K562 (cell line): ENCODE measurements around the gene PALMD. TPM values are rescaled to one million over a fixed set of nuclear protein-coding genes. Genes with fewer than 3 reads are reported as not detected.

Experiments
- ATAC-seq: fragments of 200-7000 bp; cut with Tn5 transposase; 3 replicates; pipeline ENCODE4 v1.9.1; 2020; ENCODE audit warnings: moderate library complexity
- BruUV-seq: library from RNA; stranded (reverse); fragments of 400-500 nt; replicated peaks from 2 replicates; lab custom pipeline; 2021; lab: Mats Ljungman, UMichigan
- CTCF ChIA-PET: fragments of 300-600 bp; formaldehyde crosslinking; extraction: SDS; loops from one replicate; lab custom pipeline; 2021; ENCODE audit warnings: low intra/inter-chr PET ratio; lab: Yijun Ruan, JAX
- POLR2A ChIA-PET: fragments of 300-600, 350-650 bp; sonication (Branson Sonifier 250); formaldehyde crosslinking; extraction: SDS; loops from one replicate; lab custom pipeline; 2021; ENCODE audit warnings: antibody characterized with exemption, inconsistent platforms; lab: Yijun Ruan, JAX
- DNase-seq, 4 experiments: peaks; one replicate each; pipeline versions ENCODE4 v3.0.0 to v3.0.0-alpha.2; 2011 to 2018; ENCODE audit warnings: low spot score in 3 of 4, mixed read lengths in 3 of 4; ENCODE audit errors: extremely low read depth in 1 of 4
- FAIRE-seq: peaks from 2 replicates; lab custom pipeline; 2011; peaks lifted over from hg19 to GRCh38; lab: Jason Lieb, UNC
- H2AFZ ChIP-seq: 2 replicates; pipeline ENCODE4 v1.6.0; 2011; ENCODE audit warnings: low read depth, low read length, control low read depth, inconsistent platforms
- H3K27ac ChIP-seq: fragments of 200-600 bp; 3 replicates; pipeline ENCODE4 v1.8.0; 2011; ENCODE audit warnings: low read depth, mild to moderate bottlenecking, control low read depth, inconsistent platforms, low read length, moderate library complexity, mixed read lengths; ENCODE audit errors: extremely low read depth
- H3K27me3 ChIP-seq, 2 experiments: fragments of 300-600 bp in 1 of 2; 2 replicates in 1 of 2; 3 replicates in 1 of 2; pipeline versions ENCODE4 v1.6.0 to v1.8.0; 2011; ENCODE audit warnings: inconsistent platforms in 2 of 2, low read length in 2 of 2, mild to moderate bottlenecking in 1 of 2, mixed read lengths in 1 of 2, moderate library complexity in 1 of 2; ENCODE audit not compliant: control insufficient read depth in 2 of 2, insufficient read depth in 2 of 2
- H3K36me3 ChIP-seq: fragments of 300-600 bp; 3 replicates; pipeline ENCODE4 v1.8.0; 2011; ENCODE audit warnings: mild to moderate bottlenecking, low read length, inconsistent platforms; ENCODE audit not compliant: control insufficient read depth, insufficient read depth
- H3K4me1 ChIP-seq, 2 experiments: fragments of 200-600 bp in 1 of 2; replicated peaks in 1 of 2; 2 replicates in 1 of 2; 3 replicates in 1 of 2; pipeline versions ENCODE4 v1.5.1 to v1.8.0; 2011; ENCODE audit warnings: inconsistent platforms in 2 of 2, low read length in 2 of 2, mild to moderate bottlenecking in 1 of 2, mixed read lengths in 1 of 2, moderate library complexity in 1 of 2; ENCODE audit not compliant: control insufficient read depth in 2 of 2, insufficient read depth in 2 of 2
- H3K4me2 ChIP-seq: 2 replicates; pipeline ENCODE4 v1.6.1; 2011; ENCODE audit warnings: low read length, control low read depth, inconsistent platforms, mixed read lengths; ENCODE audit not compliant: insufficient read depth
- H3K4me3 ChIP-seq: fragments of 200-600 bp; sonication (generic), shearing (Covaris generic); 2 replicates; pipeline ENCODE4 v1.5.1; 2016; ENCODE audit warnings: control low read depth, inconsistent platforms
- H3K79me2 ChIP-seq: fragments of 200-600 bp; 3 replicates; pipeline ENCODE4 v1.8.0; 2011; ENCODE audit warnings: low read length, inconsistent platforms; ENCODE audit not compliant: control insufficient read depth, insufficient read depth
- H3K9ac ChIP-seq, 2 experiments: 2 replicates each; pipeline versions ENCODE4 v1.6.0 to v1.6.1; 2011; ENCODE audit warnings: low read depth in 2 of 2, low read length in 2 of 2, control low read depth in 1 of 2, inconsistent platforms in 1 of 2, mild to moderate bottlenecking in 1 of 2, mixed read lengths in 1 of 2; ENCODE audit not compliant: insufficient read depth in 1 of 2
- H3K9me1 ChIP-seq: one replicate; pipeline ENCODE4 v1.6.0; 2011; ENCODE audit warnings: inconsistent platforms, mild to moderate bottlenecking, low read length, moderate library complexity; ENCODE audit not compliant: control insufficient read depth, insufficient read depth
- H3K9me3 ChIP-seq: replicated peaks from 2 replicates; pipeline ENCODE4 v1.5.1; 2011; ENCODE audit warnings: low read depth, low read length, inconsistent platforms; ENCODE audit not compliant: control insufficient read depth, insufficient read depth
- H4K20me1 ChIP-seq: replicated peaks from 2 replicates; pipeline ENCODE4 v1.6.1; 2011; ENCODE audit warnings: low read length, inconsistent platforms, mixed read lengths; ENCODE audit not compliant: control insufficient read depth, insufficient read depth
- BHLHE40 ChIP-seq: IDR thresholded peaks from 2 replicates; pipeline ENCODE4 v1.6.1; 2011; ENCODE audit warnings: low read length, improper control_type of control experiment
- CHCHD3 ChIP-seq: fragments of 250-450 bp; sonication (Bioruptor Pico); IDR thresholded peaks from 2 replicates; pipeline ENCODE4 v2.1.2; 2022; ENCODE audit warnings: mild to moderate bottlenecking
- FOXA3 ChIP-seq, 2 experiments: fragments of 450-650 bp in 1 of 2; sonication (generic) in 1 of 2; formaldehyde crosslinking; IDR thresholded peaks in 1 of 2; conservative IDR thresholded peaks in 1 of 2; 2 replicates each; pipeline versions ENCODE4 v1.4.0 to v1.8.0; 2020 to 2022; ENCODE audit warnings: mild to moderate bottlenecking in 2 of 2, missing genetic modification reagents in 1 of 2
- IRF2 ChIP-seq: sonication (generic); formaldehyde crosslinking; IDR thresholded peaks from 2 replicates; pipeline ENCODE4 v1.8.1; 2022; ENCODE audit warnings: mild to moderate bottlenecking, missing genetic modification reagents
- JUNB ChIP-seq: fragments of 450-650 bp; formaldehyde crosslinking; conservative IDR thresholded peaks from 2 replicates; pipeline ENCODE4 v1.4.0; 2020; ENCODE audit warnings: mild to moderate bottlenecking
- NR2C2 ChIP-seq, 2 experiments: fragments of 200-800 bp in 1 of 2; sonication (Bioruptor generic) in 1 of 2; sonication (generic) in 1 of 2; formaldehyde crosslinking in 1 of 2; IDR thresholded peaks; 2 replicates each; pipeline versions ENCODE4 v1.6.1 to v1.8.0; 2016 to 2022; ENCODE audit warnings: mild to moderate bottlenecking in 1 of 2, missing compliant biosample characterization in 1 of 2, missing genetic modification characterization in 1 of 2, missing genetic modification reagents in 1 of 2
- PTTG1 ChIP-seq: fragments of 450-650 bp; IDR thresholded peaks from 2 replicates; pipeline ENCODE4 v1.6.1; 2016; ENCODE audit warnings: low read depth, mild to moderate bottlenecking, missing genetic modification characterization, missing compliant biosample characterization
- RB1 ChIP-seq: fragments of 450-650 bp; IDR thresholded peaks from 2 replicates; pipeline ENCODE4 v1.6.1; 2017; ENCODE audit warnings: low read depth, mild to moderate bottlenecking
- RBM22 ChIP-seq: fragments of 200-400 bp; formaldehyde crosslinking; IDR thresholded peaks from 2 replicates; pipeline ENCODE4 v1.6.1; 2018; ENCODE audit warnings: low read length, low read depth; ENCODE audit not compliant: poor library complexity, severe bottlenecking
- RFX5 ChIP-seq: IDR thresholded peaks from 2 replicates; pipeline ENCODE4 v1.6.1; 2011; ENCODE audit warnings: low read depth, mild to moderate bottlenecking, improper control_type of control experiment, low read length
- SAFB ChIP-seq: fragments of 200-400 bp; formaldehyde crosslinking; IDR thresholded peaks from 2 replicates; pipeline ENCODE4 v1.6.1; 2017; ENCODE audit warnings: low read depth, low read length, borderline replicate concordance
- TAF7 ChIP-seq: fragments of 450-650 bp; IDR thresholded peaks from 2 replicates; pipeline ENCODE4 v1.6.1; 2016; ENCODE audit warnings: missing genetic modification characterization, missing compliant biosample characterization
- THRAP3 ChIP-seq: fragments of 450-650 bp; IDR thresholded peaks from 2 replicates; pipeline ENCODE4 v1.6.1; 2016; ENCODE audit warnings: mild to moderate bottlenecking, inconsistent platforms, borderline replicate concordance
- ZSCAN29 ChIP-seq: fragments of 450-650 bp; IDR thresholded peaks from 2 replicates; pipeline ENCODE4 v1.6.1; 2017
- WGBS: fragments of 100-300 bp; shearing (Covaris generic); methylation state at CpG from one replicate; pipeline ENCODE4 v1.1.6; 2016; ENCODE audit warnings: low coverage, mixed read lengths; ENCODE audit not compliant: insufficient coverage; ENCODE audit errors: missing lambda C conversion rate; 5-methylcytosine and 5-hydroxymethylcytosine counted together
- in situ Hi-C: fragments of 300-500 bp; cut with MboI; formaldehyde crosslinking; loops from 4 replicates; pipeline ENCODE4 v1.15.0; 2018; ENCODE audit warnings: inconsistent platforms, mixed read lengths
- intact Hi-C: fragments of 100-400 bp; cut with micrococcal nuclease; formaldehyde crosslinking; loops from 2 replicates; pipeline ENCODE4 v1.14.2; 2022
- polyA plus RNA-seq, 8 experiments: library from polyadenylated mRNA; depleted of rRNA in 4 of 8; stranded (reverse) in 5 of 8; unstranded in 3 of 8; fragments of >200 nt; fragmentation: Nextera tagmentation in 2 of 8; fragmentation: Illumina TruSeq in 1 of 8; extraction: Ambion mirVana in 2 of 8; extraction: Trizol in 1 of 8; gene quantifications; 2 replicates each; pipeline versions ENCODE4 v1.2.1 to v1.2.3, GENCODE V29; 2011 to 2014; ENCODE audit warnings: inconsistent platforms in 1 of 8, missing spikeins in 1 of 8
- total RNA-seq, 7 experiments: library from RNA; depleted of rRNA in 6 of 7; stranded (reverse); fragments of >200 nt in 6 of 7; fragmentation: Illumina TruSeq in 2 of 7; extraction: Trizol in 2 of 7; gene quantifications; 2 replicates each; pipeline versions ENCODE4 v1.2.1 to v1.2.3, GENCODE V29; 2011 to 2021; ENCODE audit warnings: low replicate concordance in 1 of 7

Gene PALMD
- total and polyA plus RNA-seq, 9 of the 15 experiments (the other 6 are each of a cell fraction or from before 2014, with no cell fraction given): 2.7 to 13.5 (median 5.4) TPM

DNA sequence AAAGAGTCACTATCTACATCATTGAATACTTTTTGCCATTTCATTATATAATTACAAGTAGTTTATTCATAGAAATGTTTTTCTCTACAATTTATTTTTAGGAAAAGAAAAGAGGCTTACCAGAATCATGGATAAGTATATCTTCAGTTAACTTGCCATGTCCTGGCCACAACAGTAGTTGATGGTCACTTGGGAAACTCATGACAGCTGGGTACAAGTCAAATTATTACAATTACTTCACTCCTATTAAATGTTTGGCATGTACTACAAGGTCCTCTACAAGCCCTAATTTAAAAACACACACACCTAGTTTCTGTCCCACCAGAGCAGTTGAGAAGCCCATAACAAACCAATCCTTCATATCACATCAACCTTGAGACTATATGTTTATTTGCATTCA lies 29.4 kb downstream of the PALMD start (continued):
- TF ChIP-seq PTTG1 (tag) (no peak), RBM22 (no peak)

DNA sequence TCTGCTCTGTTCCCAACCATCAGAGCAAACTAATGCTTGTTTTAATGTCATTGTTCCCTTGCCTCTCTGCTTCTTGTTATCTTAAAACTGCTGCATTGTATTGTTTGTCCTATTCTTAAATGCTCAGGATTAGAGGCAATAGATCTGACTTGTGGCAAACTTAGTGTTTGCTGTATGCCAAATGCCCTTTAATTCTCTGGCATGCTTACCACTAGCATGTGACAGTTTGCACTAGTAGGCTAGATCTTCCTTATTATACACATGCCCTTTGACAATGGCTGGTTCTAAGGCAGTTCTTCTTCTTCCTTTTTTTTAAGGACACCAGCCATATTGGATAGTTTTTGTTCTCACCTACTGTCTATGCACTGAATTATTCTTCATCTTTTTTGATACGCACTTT lies 30.1 kb downstream of the PALMD start:
- Histone ChIP-seq H3K4me3 (no peak overlapping the region), H3K9me3 (no peaks in the 10 kb centered on the region), H3K79me2 (no peaks in the 10 kb centered on the region), H3K9me1 (no peaks in the 10 kb centered on the region), H3K4me1 (no peaks in the 10 kb centered on the region), H3K27ac (no peak overlapping the region), H4K20me1 (no peaks in the 10 kb centered on the region), H2AFZ (no peak overlapping the region), H3K4me2 (no peak overlapping the region), H3K27me3 (no peaks in the 10 kb centered on the region), H3K36me3 (no peaks in the 10 kb centered on the region), H3K9ac (no peak overlapping the region)
- no TSS peak for BruUV-seq
- POLR2A ChIA-PET: no interaction called here
- ATAC-seq: no peak
- CTCF ChIA-PET: no interaction called here
- 57% methylated on average over 1 of the region's 1 CpG for WGBS
- intact Hi-C loops (no loop called here), in situ Hi-C loops (no loop called here)
- TF ChIP-seq CHCHD3 (no peak), JUNB (CRISPR knock-in tag) (no peak), FOXA3 (CRISPR knock-in tag; conservative IDR thresholded peaks at IDR 0.05 in 1 of 2, IDR thresholded peaks at IDR 0.05 in 1 of 2) (no peak), THRAP3 (no peak), BHLHE40 (no peak), ZSCAN29 (no peak), TAF7 (tag) (no peak), RB1 (no peak), IRF2 (CRISPR knock-in tag) (no peak), RFX5 (no peak), SAFB (no peak), NR2C2 (CRISPR knock-in tag; IDR thresholded peaks at IDR 0.05) (no peak), NR2C2 (tag; IDR thresholded peaks at IDR 0.05) (no peak)
- FAIRE-seq: no peak
- no peak for DNase-seq
